ENCODE data around the gene KRT35. TPM values are rescaled to one million over a fixed set of nuclear protein-coding genes. Genes with fewer than 3 reads are reported as not detected.

The KRT35 gene
- total RNA-seq, 4 donors from 2014 or later: not detected

GRCh38 chr17:41448506-41448905, 32.4 kb downstream of the KRT35 start:
- Histone ChIP-seq H3K4me3 (no peak overlapping the region), H3K4me1 (peaks cover 0 to 11% (median 0%) of the 10 kb centered on the region in 4 donors), H3K27me3 (no peaks in the 10 kb centered on the region), H3K36me3 (no peaks in the 10 kb centered on the region), H3K9me3 (peaks cover 0 to 12% (median 0%) of the 10 kb centered on the region in 4 donors), H3K27ac (no peak overlapping the region)
- DNase-seq (ENCODE audit: low spot score in 2 of 2): no peak
- TF ChIP-seq CTCF (IDR thresholded peaks at IDR 0.05): no peak
- no peak for TF ChIP-seq POLR2A (IDR thresholded peaks at IDR 0.05)
- TF ChIP-seq EP300 (IDR thresholded peaks at IDR 0.05): no peak
- WGBS, 2 donors: 44 to 51% methylated on average over 2 of the region's 2 CpGs

GRCh38 chr17:41446806-41447205, 34.1 kb downstream of the KRT35 start:
- Histone ChIP-seq H3K36me3 (no peaks in the 10 kb centered on the region), H3K27me3 (no peaks in the 10 kb centered on the region), H3K9me3 (peaks cover 0 to 6% (median 0%) of the 10 kb centered on the region in 4 donors), H3K4me1 (peaks cover 0 to 11% (median 0%) of the 10 kb centered on the region in 4 donors), H3K4me3 (no peak overlapping the region), H3K27ac (no peak overlapping the region)
- WGBS, 2 donors: 21 to 49% methylated on average over 2 of the region's 2 CpGs
- TF ChIP-seq EP300 (IDR thresholded peaks at IDR 0.05) (no peak), POLR2A (IDR thresholded peaks at IDR 0.05) (no peak), CTCF (IDR thresholded peaks at IDR 0.05) (no peak)
- no peak for DNase-seq (ENCODE audit: low spot score in 2 of 2)

GRCh38 chr17:41444640-41445039, 36.3 kb downstream of the KRT35 start:
- TF ChIP-seq CTCF (IDR thresholded peaks at IDR 0.05) (no peak), EP300 (IDR thresholded peaks at IDR 0.05) (no peak), POLR2A (IDR thresholded peaks at IDR 0.05) (no peak)
- no peak for DNase-seq (ENCODE audit: low spot score in 2 of 2)
- Histone ChIP-seq H3K27ac (no peak overlapping the region), H3K4me3 (no peak overlapping the region), H3K27me3 (no peaks in the 10 kb centered on the region), H3K9me3 (no peaks in the 10 kb centered on the region), H3K36me3 (no peaks in the 10 kb centered on the region), H3K4me1 (peaks cover 0 to 11% (median 0%) of the 10 kb centered on the region in 4 donors)
- WGBS, 2 donors: 61 to 76% methylated on average over 3 of the region's 3 CpGs

GRCh38 chr17:41444186-41444585, 36.8 kb downstream of the KRT35 start:
- WGBS, 2 donors: 38 to 44% methylated on average over 1 of the region's 1 CpG

GRCh38 chr17:41442739-41443138, 38.2 kb downstream of the KRT35 start:
- no peaks in the 10 kb centered on the region for H3K9me3 ChIP-seq
- no peaks in the 10 kb centered on the region for H3K36me3 ChIP-seq
- H3K4me1 ChIP-seq: peaks cover 0 to 10% (median 0%) of the 10 kb centered on the region in 4 donors
- no peak for DNase-seq (ENCODE audit: low spot score in 2 of 2)
- H3K27me3 ChIP-seq: no peaks in the 10 kb centered on the region
- 69 to 76% methylated on average over 4 of the region's 4 CpGs for WGBS, 2 donors
- no peak overlapping the region for H3K27ac ChIP-seq
- H3K4me3 ChIP-seq: no peak overlapping the region
- no peak for TF ChIP-seq POLR2A (IDR thresholded peaks at IDR 0.05)
- no peak for TF ChIP-seq CTCF (IDR thresholded peaks at IDR 0.05)
- no peak for TF ChIP-seq EP300 (IDR thresholded peaks at IDR 0.05)

More at GRCh38 chr17:41444186-41444585, 36.8 kb downstream of the KRT35 start:
- no peaks in the 10 kb centered on the region for H3K9me3 ChIP-seq
- peaks cover 0 to 11% (median 0%) of the 10 kb centered on the region in 4 donors for H3K4me1 ChIP-seq
- H3K27ac ChIP-seq: no peak overlapping the region
- TF ChIP-seq CTCF (IDR thresholded peaks at IDR 0.05) (no peak), POLR2A (IDR thresholded peaks at IDR 0.05) (no peak), EP300 (IDR thresholded peaks at IDR 0.05) (no peak)
- DNase-seq (ENCODE audit: low spot score in 2 of 2): no peak
- H3K27me3 ChIP-seq: no peaks in the 10 kb centered on the region
- no peaks in the 10 kb centered on the region for H3K36me3 ChIP-seq
- H3K4me3 ChIP-seq: no peak overlapping the region
